Nephron progenitor cell (in vitro differentiated cells): Measurements from ENCODE around the gene TRIM25.

ENCODE experiments used
- DNase-seq: peaks from one replicate; pipeline ENCODE4 v3.0.0; 2021
- H3K27ac Mint-ChIP-seq: 2 replicates; pipeline ENCODE4 v1.8.0; 2021; ENCODE audit warnings: mild to moderate bottlenecking, moderate library complexity, mixed read lengths
- H3K27me3 Mint-ChIP-seq: 2 replicates; pipeline ENCODE4 v1.8.0; 2021; ENCODE audit warnings: mild to moderate bottlenecking, low read depth, mixed read lengths; ENCODE audit not compliant: poor library complexity
- H3K36me3 Mint-ChIP-seq: 2 replicates; pipeline ENCODE4 v1.8.0; 2021; ENCODE audit warnings: low read depth, mixed read lengths
- H3K4me1 Mint-ChIP-seq: 2 replicates; pipeline ENCODE4 v1.8.0; 2021; ENCODE audit warnings: mixed read lengths
- H3K4me3 Mint-ChIP-seq: 2 replicates; pipeline ENCODE4 v1.8.0; 2021; ENCODE audit warnings: mild to moderate bottlenecking, moderate library complexity, mixed read lengths
- H3K9me3 Mint-ChIP-seq: 2 replicates; pipeline ENCODE4 v1.8.0; 2021; ENCODE audit warnings: mild to moderate bottlenecking, moderate library complexity, mixed read lengths
- TF ChIP-seq, protein P1 (sequence below): fragments of 200-600 bp; sonication (generic); IDR thresholded peaks from 2 replicates; pipeline ENCODE4 v1.5.0; 2021; ENCODE audit warnings: antibody characterized with exemption

Gene TRIM25

DNA sequence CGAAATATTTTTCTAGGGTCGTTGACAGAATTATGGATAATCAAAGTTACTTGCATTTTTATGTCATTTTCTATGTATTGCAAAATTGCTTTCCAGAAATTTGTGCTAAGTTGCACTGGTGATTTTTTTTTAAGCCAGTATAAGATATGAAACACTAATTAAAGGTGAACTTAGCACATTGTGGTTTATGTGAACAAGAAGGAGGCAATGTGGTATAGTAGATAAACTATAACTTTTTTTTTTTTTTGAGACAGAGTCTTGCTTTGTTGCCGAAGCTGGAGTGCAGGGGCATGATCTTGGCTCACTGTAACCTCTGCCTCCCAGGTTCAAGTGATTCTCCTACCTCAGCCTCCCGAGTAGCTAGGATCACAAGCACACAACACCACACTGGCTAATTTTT lies 66.7 kb downstream of the TRIM25 start:
- Mint-ChIP-seq H3K27me3 (no peaks in the 10 kb centered on the region), H3K9me3 (no peaks in the 10 kb centered on the region), H3K4me1 (no peaks in the 10 kb centered on the region), H3K27ac (no peak overlapping the region), H3K36me3 (peaks cover 20% of the 10 kb centered on the region), H3K4me3 (no peak overlapping the region)
- DNase-seq = no peak
- TF ChIP-seq, protein P1, sequence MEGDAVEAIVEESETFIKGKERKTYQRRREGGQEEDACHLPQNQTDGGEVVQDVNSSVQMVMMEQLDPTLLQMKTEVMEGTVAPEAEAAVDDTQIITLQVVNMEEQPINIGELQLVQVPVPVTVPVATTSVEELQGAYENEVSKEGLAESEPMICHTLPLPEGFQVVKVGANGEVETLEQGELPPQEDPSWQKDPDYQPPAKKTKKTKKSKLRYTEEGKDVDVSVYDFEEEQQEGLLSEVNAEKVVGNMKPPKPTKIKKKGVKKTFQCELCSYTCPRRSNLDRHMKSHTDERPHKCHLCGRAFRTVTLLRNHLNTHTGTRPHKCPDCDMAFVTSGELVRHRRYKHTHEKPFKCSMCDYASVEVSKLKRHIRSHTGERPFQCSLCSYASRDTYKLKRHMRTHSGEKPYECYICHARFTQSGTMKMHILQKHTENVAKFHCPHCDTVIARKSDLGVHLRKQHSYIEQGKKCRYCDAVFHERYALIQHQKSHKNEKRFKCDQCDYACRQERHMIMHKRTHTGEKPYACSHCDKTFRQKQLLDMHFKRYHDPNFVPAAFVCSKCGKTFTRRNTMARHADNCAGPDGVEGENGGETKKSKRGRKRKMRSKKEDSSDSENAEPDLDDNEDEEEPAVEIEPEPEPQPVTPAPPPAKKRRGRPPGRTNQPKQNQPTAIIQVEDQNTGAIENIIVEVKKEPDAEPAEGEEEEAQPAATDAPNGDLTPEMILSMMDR = no peak

DNA sequence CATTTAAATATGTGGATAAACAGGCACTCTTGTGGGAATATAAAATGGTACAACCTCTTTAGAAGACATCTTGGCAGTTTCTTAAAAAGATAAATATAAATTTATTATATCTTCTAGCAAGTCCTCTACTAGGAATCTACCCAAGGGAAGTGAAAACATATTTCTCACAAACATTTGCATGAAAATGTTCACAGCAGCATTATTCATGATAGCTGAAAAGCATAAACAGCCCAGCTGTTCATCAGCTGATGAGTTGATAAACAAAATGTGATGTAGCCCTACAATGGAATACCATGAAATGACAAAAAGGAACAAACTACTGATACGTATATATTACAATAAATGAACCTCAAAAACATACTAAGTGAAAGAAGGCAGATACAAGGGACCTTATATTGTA lies 67.9 kb downstream of the TRIM25 start:
- TF ChIP-seq, protein P1 = no peak
- H3K4me1 Mint-ChIP-seq = no peaks in the 10 kb centered on the region
- H3K27me3 Mint-ChIP-seq = no peaks in the 10 kb centered on the region
- no peak overlapping the region for H3K27ac Mint-ChIP-seq
- H3K4me3 Mint-ChIP-seq = no peak overlapping the region
- H3K36me3 Mint-ChIP-seq = peaks cover 14% of the 10 kb centered on the region
- no peak for DNase-seq
- no peaks in the 10 kb centered on the region for H3K9me3 Mint-ChIP-seq

- TF ChIP-seq, protein P1 = no peak
- H3K4me1 Mint-ChIP-seq = peaks cover 2% of the 10 kb centered on the region
- H3K36me3 Mint-ChIP-seq = peaks cover 21% of the 10 kb centered on the region
- no peaks in the 10 kb centered on the region for H3K9me3 Mint-ChIP-seq
- no peak for DNase-seq
- no peak overlapping the region for H3K4me3 Mint-ChIP-seq
- no peak overlapping the region for H3K27ac Mint-ChIP-seq
- peaks cover under 1% of the 10 kb centered on the region for H3K27me3 Mint-ChIP-seq
Measured at GRCh38 chr17:56842577-56842976, 71.3 kb downstream of the TRIM25 start.

DNA sequence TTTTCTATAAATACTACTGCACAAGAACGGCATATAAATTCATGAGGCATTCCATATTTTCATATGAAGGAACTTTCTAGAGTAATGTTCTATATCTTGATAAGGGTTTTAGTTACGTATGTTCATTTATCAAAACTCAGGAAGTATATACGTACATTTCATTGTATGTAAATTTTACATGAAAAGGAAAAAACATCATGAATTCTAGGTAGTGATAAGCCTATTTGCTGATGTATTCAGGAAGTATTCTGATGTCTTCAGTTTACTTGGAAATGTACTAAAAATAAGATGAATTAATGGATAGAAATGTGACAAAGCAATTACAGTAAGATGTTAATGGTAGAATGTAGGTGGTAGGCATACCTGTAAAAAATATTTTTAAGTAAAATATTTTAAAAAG lies 75.2 kb downstream of the TRIM25 start:
- TF ChIP-seq, protein P1 = no peak
- Mint-ChIP-seq H3K4me1 (peaks cover 22% of the 10 kb centered on the region), H3K9me3 (no peaks in the 10 kb centered on the region), H3K36me3 (peaks cover 22% of the 10 kb centered on the region), H3K27me3 (peaks cover 29% of the 10 kb centered on the region), H3K4me3 (no peak overlapping the region), H3K27ac (no peak overlapping the region)
- no peak for DNase-seq
